PC-9 (cell line): Measurements from ENCODE around the gene PNKP.

ENCODE experiments used
- EZH2 ChIP-seq: fragments of 200-600 bp; sonication (generic); IDR thresholded peaks from 2 replicates; pipeline ENCODE4 v1.8.0; 2017; ENCODE audit warnings: antibody characterized with exemption, low read depth
- TF ChIP-seq, protein P1 (sequence below): fragments of 200-600 bp; sonication (generic); conservative IDR thresholded peaks from 2 replicates; pipeline ENCODE4 v1.6.1; 2017; ENCODE audit warnings: mixed run types, antibody characterized with exemption, mild to moderate bottlenecking, moderate library complexity

DNA sequence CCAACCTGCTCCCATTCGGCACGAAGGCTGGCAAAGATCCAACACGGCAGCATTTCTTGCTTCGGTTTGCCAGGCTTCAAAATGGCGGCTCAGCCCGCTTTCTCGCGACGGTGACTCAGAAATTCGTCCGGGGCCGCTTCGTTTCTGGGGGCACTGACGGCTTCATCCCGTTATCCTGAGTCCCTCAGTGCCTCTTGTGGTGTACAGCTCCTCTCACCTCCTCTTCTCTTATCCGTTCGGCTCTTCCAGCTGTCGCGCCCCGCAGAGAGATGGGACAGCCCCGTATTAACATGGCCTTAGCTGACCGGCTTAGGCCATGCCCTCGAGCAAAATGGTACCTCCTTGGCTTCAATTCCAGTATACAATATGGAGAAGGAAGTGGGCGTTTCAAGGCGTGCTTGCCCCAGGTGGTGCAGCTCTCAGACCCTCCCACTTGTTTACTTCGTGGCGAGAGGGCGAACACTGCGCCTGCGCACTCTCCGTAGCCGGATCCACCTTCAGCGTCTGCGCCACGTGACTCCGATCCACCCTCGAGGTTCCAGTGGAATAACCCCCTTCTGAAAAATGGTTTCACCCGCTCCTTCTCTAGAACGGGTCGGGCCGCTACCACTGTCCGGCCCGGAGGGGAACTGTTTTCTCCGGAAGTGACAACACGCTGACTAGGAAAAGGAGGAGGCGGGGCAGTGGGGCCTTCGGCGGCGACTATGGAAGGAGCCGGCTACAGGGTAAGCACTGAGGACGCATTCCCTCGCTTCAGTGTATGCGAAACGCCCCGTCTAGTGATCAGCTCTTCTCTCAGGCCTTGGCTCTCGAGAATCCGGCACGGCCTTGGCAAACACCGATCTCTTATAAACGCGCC, 9.9 kb upstream of the PNKP start, which contains the start of the genes AKT1S1 and TBC1D17:
- TF ChIP-seq, protein P1, sequence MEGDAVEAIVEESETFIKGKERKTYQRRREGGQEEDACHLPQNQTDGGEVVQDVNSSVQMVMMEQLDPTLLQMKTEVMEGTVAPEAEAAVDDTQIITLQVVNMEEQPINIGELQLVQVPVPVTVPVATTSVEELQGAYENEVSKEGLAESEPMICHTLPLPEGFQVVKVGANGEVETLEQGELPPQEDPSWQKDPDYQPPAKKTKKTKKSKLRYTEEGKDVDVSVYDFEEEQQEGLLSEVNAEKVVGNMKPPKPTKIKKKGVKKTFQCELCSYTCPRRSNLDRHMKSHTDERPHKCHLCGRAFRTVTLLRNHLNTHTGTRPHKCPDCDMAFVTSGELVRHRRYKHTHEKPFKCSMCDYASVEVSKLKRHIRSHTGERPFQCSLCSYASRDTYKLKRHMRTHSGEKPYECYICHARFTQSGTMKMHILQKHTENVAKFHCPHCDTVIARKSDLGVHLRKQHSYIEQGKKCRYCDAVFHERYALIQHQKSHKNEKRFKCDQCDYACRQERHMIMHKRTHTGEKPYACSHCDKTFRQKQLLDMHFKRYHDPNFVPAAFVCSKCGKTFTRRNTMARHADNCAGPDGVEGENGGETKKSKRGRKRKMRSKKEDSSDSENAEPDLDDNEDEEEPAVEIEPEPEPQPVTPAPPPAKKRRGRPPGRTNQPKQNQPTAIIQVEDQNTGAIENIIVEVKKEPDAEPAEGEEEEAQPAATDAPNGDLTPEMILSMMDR = no peak
- TF ChIP-seq EZH2 = no peak
